GM21619 (cell line): ENCODE measurements around the gene HIPK3.

ENCODE experiments used
- ATAC-seq: cut with Tn5 transposase; IDR thresholded peaks from one replicate; pipeline ENCODE4 v1.9.1; 2021; ENCODE audit not compliant: unreplicated experiment

The HIPK3 gene

GRCh38 chr11:33388793-33389525 lies 131.8 kb downstream of the HIPK3 start:
- no peak for ATAC-seq

DNA sequence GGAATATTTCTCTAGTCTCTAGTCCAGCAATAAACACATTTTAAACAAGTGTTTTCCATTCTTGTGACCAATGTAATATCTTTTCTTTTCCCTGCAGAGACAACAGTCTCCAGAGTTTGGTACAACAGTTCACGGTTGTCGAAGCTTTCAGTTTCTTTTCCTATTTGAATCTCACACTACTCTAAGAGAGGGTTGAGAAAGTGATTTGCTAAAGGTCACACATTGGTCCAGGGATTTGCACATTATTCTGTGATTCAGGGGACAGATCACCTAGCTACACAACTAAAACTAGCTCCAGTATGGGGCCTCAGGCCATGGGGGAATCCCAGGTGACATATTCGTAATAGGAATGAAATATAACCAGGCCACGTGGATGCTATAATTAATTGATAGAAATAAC lies 132.5 kb downstream of the HIPK3 start:
- peak; percentile 69 for ATAC-seq

- ATAC-seq, result no peak
Measured at GRCh38 chr11:33390944-33391892, 134.0 kb downstream of the HIPK3 start.

DNA sequence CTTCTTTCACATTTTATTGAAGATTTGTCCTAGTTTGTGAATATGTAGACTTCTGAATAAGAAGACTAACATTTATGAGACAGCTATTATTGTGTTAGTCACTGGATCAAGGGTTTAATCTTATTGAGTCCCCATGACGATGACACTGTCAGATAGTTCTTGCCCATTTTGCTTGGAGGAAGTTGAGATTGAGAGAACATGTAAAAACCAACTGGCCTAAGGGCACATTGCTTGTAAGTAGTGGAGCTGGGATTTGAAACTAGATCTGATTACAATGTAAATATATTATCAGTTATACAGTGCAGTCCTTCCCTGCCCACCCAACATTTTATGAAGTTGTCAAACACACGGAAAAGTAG lies 134.7 kb downstream of the HIPK3 start:
- ATAC-seq, result no peak

GRCh38 chr11:33394431-33395109 lies 137.4 kb downstream of the HIPK3 start:
- ATAC-seq, result no peak

DNA sequence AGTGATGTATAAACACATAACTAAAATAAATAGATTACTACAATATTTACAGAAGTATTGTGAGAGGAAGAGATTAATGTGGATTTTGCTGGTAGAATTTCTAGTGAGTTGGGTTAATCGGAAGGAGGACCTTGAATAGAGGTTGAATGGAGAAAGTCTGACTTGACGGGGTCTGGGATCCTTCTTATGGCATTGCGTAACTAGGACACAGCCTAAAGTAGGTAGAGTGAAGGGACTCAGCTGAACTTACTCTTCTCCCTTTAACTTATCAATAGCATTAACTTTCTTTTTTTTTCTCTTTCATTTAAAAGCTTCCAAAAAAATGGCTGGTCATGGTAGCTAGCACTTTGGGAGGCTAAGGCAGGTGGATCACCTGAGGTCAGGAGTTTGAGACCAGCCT lies 139.2 kb downstream of the HIPK3 start:
- no peak for ATAC-seq

DNA sequence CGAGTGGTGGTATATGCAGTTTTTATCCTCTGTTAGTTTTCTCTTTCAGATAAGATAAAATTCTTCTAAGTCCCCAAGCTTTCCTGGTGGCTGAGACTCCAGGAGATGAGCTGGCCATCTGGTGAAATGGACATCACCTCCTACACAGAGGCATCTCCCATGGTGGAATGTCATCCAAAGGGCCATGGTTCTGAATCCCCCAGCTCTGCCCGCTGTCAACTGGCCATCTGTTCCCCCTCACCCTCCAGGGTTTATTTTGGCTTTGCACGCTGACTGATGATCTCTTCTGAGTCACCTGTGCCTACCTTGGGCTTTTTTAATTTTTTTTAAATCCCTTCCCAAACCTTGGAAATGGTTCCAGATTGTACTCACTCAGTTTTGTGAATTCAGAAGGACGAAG lies 142.2 kb downstream of the HIPK3 start:
- ATAC-seq, result no peak

DNA sequence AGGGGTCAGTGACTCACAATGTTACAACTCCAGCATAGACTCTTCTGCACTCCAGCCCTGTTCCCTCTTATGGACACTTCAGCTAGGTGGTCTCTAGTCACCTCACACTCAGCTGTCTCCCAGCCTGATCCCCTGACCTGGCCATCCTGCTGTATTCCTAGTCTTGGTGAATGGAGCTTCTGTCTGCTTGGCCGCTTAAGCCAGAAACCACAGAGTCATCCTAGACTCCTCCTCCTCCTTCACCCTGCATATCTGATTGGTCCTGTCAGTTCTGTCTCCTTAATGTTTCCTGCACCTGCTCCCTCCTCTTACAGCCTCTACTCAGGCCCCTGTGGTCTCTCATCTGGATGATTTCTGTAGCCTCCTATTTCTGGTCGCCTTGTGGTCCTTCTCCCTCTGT lies 144.9 kb downstream of the HIPK3 start:
- no peak for ATAC-seq

DNA sequence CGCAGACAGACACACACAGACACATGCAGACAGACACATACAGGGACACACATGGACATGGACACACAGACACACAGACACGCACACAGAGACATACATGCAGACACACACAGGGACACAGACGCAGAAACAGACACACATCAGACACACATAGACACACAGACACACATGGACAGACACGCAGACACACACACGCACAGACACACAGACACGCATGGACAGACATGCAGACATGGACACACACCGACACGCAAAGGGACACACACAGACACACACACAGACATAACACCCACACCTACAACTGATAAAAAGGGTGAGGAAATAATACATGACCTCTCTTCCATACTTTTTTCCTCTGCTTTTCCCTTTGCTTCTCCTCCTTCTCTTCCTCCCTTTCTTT lies 146.2 kb downstream of the HIPK3 start:
- no peak for ATAC-seq

DNA sequence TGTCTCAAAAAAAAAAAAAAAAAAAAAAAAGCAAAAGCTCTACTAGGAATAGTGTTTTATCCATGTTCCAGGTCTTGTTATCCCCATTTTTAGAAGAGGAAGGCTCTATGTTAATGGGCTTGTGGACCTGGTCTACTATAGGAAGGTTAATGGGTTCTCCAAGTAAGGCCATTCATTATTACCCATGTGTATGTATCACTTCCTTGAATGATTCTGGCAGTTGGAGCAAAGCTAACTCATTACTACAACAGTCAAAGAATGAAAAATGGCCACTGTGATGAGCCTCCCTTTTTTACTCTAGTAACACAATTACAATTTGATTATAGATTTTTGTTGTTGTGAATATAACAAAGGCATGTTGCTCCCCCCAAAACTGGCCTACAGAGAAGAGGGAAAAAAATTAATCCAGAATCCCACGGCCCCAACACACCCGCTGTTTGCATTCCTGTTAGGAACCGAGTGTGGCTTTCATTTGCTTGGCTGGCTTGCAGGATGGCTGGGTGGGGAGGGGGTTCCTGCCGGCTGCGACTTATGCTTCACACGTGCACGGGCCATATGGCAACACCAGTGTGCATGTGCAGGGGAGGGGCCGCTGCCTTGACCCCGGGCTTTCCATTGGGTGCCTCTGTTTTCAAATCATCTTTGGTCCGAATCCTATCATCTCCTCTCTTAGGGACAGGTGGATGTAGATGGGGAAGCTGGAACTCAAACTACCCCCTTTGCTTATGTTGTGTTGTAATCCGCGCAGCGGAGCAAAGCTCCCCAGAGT lies 148.8 kb downstream of the HIPK3 start:
- no peak for ATAC-seq
